Coronary artery (tissue), 2 donors: Measurements from ENCODE around the gene EPM2A.

Source experiments
- DNase-seq: peaks from one replicate; pipeline ENCODE4 v3.0.0-alpha.2; 2017; ENCODE audit warnings: low spot score
- H3K27ac ChIP-seq, 2 donors: fragments of 200-600 bp; sonication (generic); one replicate each; pipeline ENCODE4 v1.5.1; 2016 to 2019
- H3K4me3 ChIP-seq: fragments of 200-600 bp; sonication (generic); 2 replicates; pipeline ENCODE4 v1.5.1; 2016; ENCODE audit warnings: mild to moderate bottlenecking, moderate library complexity
- TF ChIP-seq, protein P1 (sequence below): fragments of 200-600 bp; sonication (generic); IDR thresholded peaks from one replicate; pipeline ENCODE4 v1.5.1; 2019; ENCODE audit warnings: antibody characterized with exemption

EPM2A gene

DNA sequence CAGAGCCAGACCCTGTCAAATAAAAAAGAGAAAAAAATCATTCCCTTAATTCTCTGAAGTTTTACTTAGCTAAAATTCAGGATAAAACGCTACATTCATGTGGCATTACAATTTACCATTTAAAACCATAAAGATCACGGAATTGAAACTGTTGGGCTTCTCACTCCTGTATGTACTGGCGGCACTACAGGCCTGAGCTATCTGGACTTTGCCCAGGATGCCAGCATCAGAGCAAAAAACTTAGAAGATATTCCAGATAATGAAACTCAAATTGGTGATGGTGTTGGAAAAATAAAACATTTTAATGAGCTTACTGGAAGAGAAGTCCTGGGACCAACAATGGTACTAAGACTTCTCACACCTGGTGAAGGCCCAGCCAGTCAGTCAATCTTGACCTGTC is 14.2 kb downstream of the EPM2A start:
- H3K27ac ChIP-seq = no peak overlapping the region
- no peak for DNase-seq
- no peak overlapping the region for H3K4me3 ChIP-seq
- TF ChIP-seq, protein P1, sequence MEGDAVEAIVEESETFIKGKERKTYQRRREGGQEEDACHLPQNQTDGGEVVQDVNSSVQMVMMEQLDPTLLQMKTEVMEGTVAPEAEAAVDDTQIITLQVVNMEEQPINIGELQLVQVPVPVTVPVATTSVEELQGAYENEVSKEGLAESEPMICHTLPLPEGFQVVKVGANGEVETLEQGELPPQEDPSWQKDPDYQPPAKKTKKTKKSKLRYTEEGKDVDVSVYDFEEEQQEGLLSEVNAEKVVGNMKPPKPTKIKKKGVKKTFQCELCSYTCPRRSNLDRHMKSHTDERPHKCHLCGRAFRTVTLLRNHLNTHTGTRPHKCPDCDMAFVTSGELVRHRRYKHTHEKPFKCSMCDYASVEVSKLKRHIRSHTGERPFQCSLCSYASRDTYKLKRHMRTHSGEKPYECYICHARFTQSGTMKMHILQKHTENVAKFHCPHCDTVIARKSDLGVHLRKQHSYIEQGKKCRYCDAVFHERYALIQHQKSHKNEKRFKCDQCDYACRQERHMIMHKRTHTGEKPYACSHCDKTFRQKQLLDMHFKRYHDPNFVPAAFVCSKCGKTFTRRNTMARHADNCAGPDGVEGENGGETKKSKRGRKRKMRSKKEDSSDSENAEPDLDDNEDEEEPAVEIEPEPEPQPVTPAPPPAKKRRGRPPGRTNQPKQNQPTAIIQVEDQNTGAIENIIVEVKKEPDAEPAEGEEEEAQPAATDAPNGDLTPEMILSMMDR = no peak

DNA sequence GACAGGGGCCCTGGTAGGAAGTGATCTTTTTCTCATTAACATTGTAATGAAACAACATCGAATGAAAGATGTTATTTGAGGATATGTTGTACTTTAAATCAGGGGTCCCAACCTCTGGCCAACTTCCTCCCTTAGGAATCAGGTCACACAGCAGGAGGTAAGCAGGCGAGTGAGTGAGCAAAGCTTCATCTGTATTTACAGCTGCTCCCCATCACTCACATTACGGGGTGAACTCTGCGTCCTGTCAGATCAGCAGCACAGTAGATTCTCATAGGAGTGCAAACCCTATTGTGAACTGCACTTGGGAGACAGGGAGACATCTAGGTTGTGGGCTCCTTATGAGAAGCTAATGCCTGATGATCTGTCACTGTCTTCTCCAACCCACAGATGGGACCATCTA is 19.9 kb downstream of the EPM2A start:
- Histone ChIP-seq H3K4me3 (no peak overlapping the region), H3K27ac (no peak overlapping the region)
- TF ChIP-seq, protein P1 = no peak
- no peak for DNase-seq

DNA sequence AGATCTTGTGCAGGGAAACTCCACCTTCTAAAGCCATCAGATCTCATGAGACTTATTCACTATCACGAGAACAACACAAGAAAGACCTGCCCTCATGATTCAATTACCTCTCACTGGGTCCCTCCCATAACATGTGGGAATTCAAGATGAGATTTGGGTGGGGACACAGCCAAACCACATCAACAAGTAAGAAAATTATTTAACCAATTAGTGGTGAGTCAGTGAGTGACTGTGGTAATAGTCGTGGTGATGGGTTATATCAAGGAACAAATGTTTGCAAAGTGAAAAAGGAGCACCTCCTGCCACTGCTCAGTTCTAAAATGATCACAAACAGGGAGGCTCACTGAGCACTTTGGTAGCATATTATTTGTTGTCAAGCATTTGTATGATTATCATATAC is 20.6 kb downstream of the EPM2A start:
- Histone ChIP-seq H3K4me3 (no peak overlapping the region), H3K27ac (no peak overlapping the region)
- TF ChIP-seq, protein P1 = no peak
- no peak for DNase-seq

DNA sequence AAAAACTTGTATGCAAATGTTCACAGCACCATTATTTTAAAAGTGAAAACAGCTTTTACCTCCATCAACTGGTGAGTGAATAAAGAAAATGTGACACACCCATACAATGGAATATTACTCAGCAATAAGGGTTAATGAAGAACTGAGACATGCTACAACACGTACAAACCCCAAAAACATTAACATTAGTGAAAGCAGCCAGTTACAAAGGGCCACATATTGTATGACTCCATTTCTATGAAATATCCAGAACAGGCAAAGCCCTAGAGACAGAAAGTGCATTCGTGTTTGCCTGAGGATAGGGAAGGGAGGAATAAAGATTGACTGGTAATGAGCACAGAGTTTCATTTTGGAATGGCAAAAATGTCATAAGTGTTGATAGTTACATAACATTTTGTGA is 21.5 kb downstream of the EPM2A start:
- DNase-seq = no peak
- Histone ChIP-seq H3K4me3 (no peak overlapping the region), H3K27ac (no peak overlapping the region)
- TF ChIP-seq, protein P1 = no peak

DNA sequence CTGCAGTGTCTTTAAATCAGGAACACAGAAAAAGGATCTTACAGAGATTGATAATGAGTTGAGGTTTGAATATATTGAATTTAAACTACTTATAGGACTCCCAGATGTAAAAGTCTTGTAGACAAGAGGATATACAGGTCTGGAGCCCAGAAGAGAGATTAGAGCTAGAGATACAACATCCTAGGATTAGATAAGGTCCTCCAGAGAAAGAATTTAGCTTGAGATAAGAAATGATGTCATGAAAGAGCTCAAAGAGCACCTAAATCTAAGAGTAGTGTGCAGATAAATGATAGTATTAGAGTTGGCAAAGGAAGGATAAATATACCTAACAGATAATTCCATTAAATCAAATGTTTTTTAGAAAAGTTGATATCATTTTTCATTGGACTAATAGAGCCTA is 23.9 kb downstream of the EPM2A start:
- TF ChIP-seq, protein P1 = no peak
- no peak for DNase-seq
- Histone ChIP-seq H3K27ac (no peak overlapping the region), H3K4me3 (no peak overlapping the region)

DNA sequence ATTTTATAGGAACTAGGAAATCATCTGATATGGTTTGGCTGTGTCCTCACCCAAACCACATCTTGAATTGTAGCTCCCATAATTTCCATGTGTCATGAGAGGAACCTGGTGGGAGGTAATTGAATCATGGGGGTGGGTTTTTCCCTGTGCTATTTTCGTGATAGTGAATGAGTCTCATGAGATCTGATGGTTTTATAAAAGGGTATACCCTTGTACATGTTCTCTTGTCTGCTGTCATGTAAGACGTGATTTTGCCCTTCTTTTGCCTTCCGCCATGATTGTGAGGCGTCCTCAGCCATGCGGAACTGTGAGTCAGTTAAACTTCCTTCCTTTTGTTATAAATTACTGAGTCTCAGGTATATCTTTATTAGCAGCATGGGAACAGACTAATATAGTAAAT is 27.9 kb downstream of the EPM2A start:
- no peak overlapping the region for H3K4me3 ChIP-seq
- no peak overlapping the region for H3K27ac ChIP-seq
- DNase-seq = no peak
- TF ChIP-seq, protein P1 = no peak

DNA sequence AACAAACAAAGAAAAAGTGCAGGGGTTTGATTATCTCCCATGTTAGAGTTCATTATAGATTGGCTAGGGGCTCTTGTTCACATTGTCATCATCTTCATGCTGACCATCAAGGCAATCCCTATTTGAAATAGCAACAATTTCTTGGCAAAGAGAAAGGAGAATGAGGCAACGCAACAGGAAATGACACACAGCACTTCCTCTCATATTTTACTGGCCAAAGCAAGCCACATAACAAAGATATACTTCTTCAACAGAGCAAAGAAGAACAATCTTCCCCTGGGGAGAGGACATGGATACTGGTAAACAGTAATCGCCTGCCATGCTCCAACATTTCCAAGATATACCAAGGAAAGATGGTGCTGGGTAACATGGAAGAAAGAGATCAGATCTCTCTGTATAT is 29.8 kb downstream of the EPM2A start:
- Histone ChIP-seq H3K4me3 (no peak overlapping the region), H3K27ac (no peak overlapping the region)
- TF ChIP-seq, protein P1 = no peak
- no peak for DNase-seq
